Measurements from ENCODE around the gene ILDR2.

The ILDR2 gene

GRCh38 chr1:167000546-167000945, 25.2 kb upstream of the ILDR2 start (continued):
- TF ChIP-seq PPARA (CRISPR knock-in tag; IDR thresholded peaks at IDR 0.05; ENCODE audit: borderline replicate concordance) (no peak), ARNTL (CRISPR knock-in tag; IDR thresholded peaks at IDR 0.05; ENCODE audit: borderline replicate concordance, low read depth) (no peak), ZNF565 (CRISPR knock-in tag; conservative IDR thresholded peaks at IDR 0.05; ENCODE audit: low read depth) (no peak)

DNA sequence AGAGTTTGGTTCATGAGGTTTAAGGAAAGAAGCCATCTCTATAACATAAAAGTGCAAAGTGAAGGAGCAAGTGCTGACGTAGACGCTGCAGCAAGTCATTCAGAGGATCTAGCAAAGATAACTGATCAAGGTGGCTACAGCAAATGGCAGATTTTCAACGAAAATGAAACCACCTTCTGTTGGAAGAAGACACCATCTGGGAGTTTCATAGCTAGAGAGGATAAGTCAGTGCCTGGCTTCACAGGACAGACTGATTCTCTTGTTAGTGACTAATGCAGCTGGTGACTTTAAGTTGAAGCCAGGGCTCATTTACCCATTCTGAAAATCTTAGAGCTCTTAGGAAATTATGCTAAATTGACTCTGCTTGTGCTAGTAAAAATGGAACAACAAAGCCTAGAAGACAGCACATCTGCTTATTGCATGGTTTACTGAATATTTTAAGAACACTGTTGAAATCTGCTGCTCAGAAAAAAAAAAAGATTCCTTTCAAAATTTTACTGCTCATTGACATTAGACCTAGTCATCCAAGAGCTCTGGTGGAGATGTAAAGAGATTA, 24.2 kb upstream of the ILDR2 start:
- TF ChIP-seq TSHZ2 (CRISPR knock-in tag; IDR thresholded peaks at IDR 0.05) (no peak), TOX (CRISPR knock-in tag; IDR thresholded peaks at IDR 0.05; ENCODE audit: borderline replicate concordance) (no peak), ISL1 (CRISPR knock-in tag; IDR thresholded peaks at IDR 0.05) (no peak), ARNTL (CRISPR knock-in tag; IDR thresholded peaks at IDR 0.05; ENCODE audit: borderline replicate concordance, low read depth) (no peak), GLIS3 (CRISPR knock-in tag; IDR thresholded peaks at IDR 0.05) (no peak), ZFP30 (CRISPR knock-in tag; IDR thresholded peaks at IDR 0.05) (no peak), ESRRG (CRISPR knock-in tag; IDR thresholded peaks at IDR 0.05) (no peak), TCF4 (CRISPR knock-in tag; IDR thresholded peaks at IDR 0.05; ENCODE audit: borderline replicate concordance) (no peak), RARB (CRISPR knock-in tag; IDR thresholded peaks at IDR 0.05) (no peak), ZFP3 (CRISPR knock-in tag; IDR thresholded peaks at IDR 0.05) (no peak), ZNF565 (CRISPR knock-in tag; conservative IDR thresholded peaks at IDR 0.05; ENCODE audit: low read depth) (no peak), ZNF70 (CRISPR knock-in tag; IDR thresholded peaks at IDR 0.05) (no peak), ZNF8 (CRISPR knock-in tag; IDR thresholded peaks at IDR 0.05) (no peak), SNAI2 (CRISPR knock-in tag; IDR thresholded peaks at IDR 0.05) (no peak)
- TF ChIP-seq, protein P1, sequence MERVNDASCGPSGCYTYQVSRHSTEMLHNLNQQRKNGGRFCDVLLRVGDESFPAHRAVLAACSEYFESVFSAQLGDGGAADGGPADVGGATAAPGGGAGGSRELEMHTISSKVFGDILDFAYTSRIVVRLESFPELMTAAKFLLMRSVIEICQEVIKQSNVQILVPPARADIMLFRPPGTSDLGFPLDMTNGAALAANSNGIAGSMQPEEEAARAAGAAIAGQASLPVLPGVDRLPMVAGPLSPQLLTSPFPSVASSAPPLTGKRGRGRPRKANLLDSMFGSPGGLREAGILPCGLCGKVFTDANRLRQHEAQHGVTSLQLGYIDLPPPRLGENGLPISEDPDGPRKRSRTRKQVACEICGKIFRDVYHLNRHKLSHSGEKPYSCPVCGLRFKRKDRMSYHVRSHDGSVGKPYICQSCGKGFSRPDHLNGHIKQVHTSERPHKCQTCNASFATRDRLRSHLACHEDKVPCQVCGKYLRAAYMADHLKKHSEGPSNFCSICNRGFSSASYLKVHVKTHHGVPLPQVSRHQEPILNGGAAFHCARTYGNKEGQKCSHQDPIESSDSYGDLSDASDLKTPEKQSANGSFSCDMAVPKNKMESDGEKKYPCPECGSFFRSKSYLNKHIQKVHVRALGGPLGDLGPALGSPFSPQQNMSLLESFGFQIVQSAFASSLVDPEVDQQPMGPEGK (CRISPR knock-in tag; IDR thresholded peaks at IDR 0.05; ENCODE audit: borderline replicate concordance): no peak
- TF ChIP-seq, protein P2, sequence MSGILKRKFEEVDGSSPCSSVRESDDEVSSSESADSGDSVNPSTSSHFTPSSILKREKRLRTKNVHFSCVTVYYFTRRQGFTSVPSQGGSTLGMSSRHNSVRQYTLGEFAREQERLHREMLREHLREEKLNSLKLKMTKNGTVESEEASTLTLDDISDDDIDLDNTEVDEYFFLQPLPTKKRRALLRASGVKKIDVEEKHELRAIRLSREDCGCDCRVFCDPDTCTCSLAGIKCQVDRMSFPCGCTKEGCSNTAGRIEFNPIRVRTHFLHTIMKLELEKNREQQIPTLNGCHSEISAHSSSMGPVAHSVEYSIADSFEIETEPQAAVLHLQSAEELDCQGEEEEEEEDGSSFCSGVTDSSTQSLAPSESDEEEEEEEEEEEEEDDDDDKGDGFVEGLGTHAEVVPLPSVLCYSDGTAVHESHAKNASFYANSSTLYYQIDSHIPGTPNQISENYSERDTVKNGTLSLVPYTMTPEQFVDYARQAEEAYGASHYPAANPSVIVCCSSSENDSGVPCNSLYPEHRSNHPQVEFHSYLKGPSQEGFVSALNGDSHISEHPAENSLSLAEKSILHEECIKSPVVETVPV (CRISPR knock-in tag; IDR thresholded peaks at IDR 0.05): no peak
- no peak for ATAC-seq

DNA sequence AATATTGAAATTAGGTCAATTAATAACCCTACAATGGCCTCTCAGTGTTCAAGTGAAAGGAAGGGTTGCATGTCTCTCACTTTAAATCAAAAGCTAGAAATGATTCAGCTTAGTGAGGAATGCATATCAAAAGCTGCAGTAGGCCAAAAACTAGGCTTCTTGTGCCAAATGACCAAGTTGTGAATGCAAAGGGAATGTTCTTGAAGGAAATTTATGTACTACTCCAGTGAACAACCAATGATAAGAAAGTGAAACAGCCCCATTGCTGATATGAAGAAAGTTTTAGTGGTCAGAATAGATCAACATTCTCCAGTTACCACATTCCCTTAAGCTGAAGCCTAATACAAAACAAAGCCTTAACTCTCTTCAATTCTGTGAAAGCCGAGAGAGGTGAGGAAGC, 23.7 kb upstream of the ILDR2 start:
- TF ChIP-seq ZNF565 (CRISPR knock-in tag; conservative IDR thresholded peaks at IDR 0.05; ENCODE audit: low read depth) (no peak), CREB5 (CRISPR knock-in tag; IDR thresholded peaks at IDR 0.05; ENCODE audit: low read depth) (no peak)
- ATAC-seq: no peak

GRCh38 chr1:166988974-166989515, 13.7 kb upstream of the ILDR2 start, which contains the start of gene MAEL:
Gene MAEL (plus strand): TSS chr1:166989280. CDS start chr1:166989353, 73 bp downstream.
- ATAC-seq: no peak
- TF ChIP-seq PPARA (CRISPR knock-in tag; IDR thresholded peaks at IDR 0.05; ENCODE audit: borderline replicate concordance) (no peak), ARNTL (CRISPR knock-in tag; IDR thresholded peaks at IDR 0.05; ENCODE audit: borderline replicate concordance, low read depth) (no peak), GLIS3 (CRISPR knock-in tag; IDR thresholded peaks at IDR 0.05) (no peak), ZFP30 (CRISPR knock-in tag; IDR thresholded peaks at IDR 0.05) (no peak), ZNF8 (CRISPR knock-in tag; IDR thresholded peaks at IDR 0.05) (no peak), SNAI2 (CRISPR knock-in tag; IDR thresholded peaks at IDR 0.05) (no peak), TSHZ2 (CRISPR knock-in tag; IDR thresholded peaks at IDR 0.05) (no peak), ESRRG (CRISPR knock-in tag; IDR thresholded peaks at IDR 0.05) (no peak), BACH2 (CRISPR knock-in tag; IDR thresholded peaks at IDR 0.05; ENCODE audit: borderline replicate concordance) (no peak), ZC3H10 (CRISPR knock-in tag; IDR thresholded peaks at IDR 0.05) (no peak)
- TF ChIP-seq, protein P1 (CRISPR knock-in tag; IDR thresholded peaks at IDR 0.05; ENCODE audit: borderline replicate concordance): no peak
- TF ChIP-seq, protein P3, sequence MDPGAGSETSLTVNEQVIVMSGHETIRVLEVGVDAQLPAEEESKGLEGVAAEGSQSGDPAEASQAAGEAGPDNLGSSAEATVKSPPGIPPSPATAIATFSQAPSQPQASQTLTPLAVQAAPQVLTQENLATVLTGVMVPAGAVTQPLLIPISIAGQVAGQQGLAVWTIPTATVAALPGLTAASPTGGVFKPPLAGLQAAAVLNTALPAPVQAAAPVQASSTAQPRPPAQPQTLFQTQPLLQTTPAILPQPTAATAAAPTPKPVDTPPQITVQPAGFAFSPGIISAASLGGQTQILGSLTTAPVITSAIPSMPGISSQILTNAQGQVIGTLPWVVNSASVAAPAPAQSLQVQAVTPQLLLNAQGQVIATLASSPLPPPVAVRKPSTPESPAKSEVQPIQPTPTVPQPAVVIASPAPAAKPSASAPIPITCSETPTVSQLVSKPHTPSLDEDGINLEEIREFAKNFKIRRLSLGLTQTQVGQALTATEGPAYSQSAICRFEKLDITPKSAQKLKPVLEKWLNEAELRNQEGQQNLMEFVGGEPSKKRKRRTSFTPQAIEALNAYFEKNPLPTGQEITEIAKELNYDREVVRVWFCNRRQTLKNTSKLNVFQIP (CRISPR knock-in tag; IDR thresholded peaks at IDR 0.05; ENCODE audit: borderline replicate concordance, low read depth): no peak
